ENCODE results near the gene RELL2.

Gene RELL2

GRCh38 chr5:141686648-141687416 lies 50.0 kb downstream of the RELL2 start:
- TF ChIP-seq ZFX (IDR thresholded peaks at IDR 0.05; ENCODE audit: borderline replicate concordance): no peak
- no peak for TF ChIP-seq CTCF (IDR thresholded peaks at IDR 0.05)
- H3K27ac ChIP-seq: no peak overlapping the region

Data from 22Rv1 (cell line).